Kidney epithelial cell (primary cell): ENCODE data around the gene KRT80. TPM values are rescaled to one million over a fixed set of nuclear protein-coding genes. Genes with fewer than 3 reads are reported as not detected.

Experiments used
- DNase-seq: peaks from one replicate; pipeline ENCODE4 v3.0.0-alpha.2; 2010; ENCODE audit warnings: low read depth
- H3K27me3 ChIP-seq: 2 replicates; pipeline ENCODE4 v1.6.0; 2011; ENCODE audit warnings: low read length; ENCODE audit not compliant: control insufficient read depth, insufficient read depth
- H3K36me3 ChIP-seq: 2 replicates; pipeline ENCODE4 v1.5.1; 2011; ENCODE audit warnings: low read length; ENCODE audit not compliant: control insufficient read depth, insufficient read depth
- H3K4me3 ChIP-seq: 2 replicates; pipeline ENCODE4 v1.5.1; 2011; ENCODE audit warnings: low read depth, mild to moderate bottlenecking, control low read depth, low read length
- CTCF ChIP-seq: IDR thresholded peaks from 2 replicates; pipeline ENCODE4 v1.5.1; 2011; ENCODE audit warnings: mild to moderate bottlenecking, moderate library complexity, low read length, control low read depth, inconsistent platforms; ENCODE audit not compliant: insufficient read depth, poor library complexity, severe bottlenecking
- total RNA-seq: library from RNA; depleted of rRNA; stranded (reverse); fragments of >200 nt; gene quantifications from 2 replicates; pipeline ENCODE4 v1.2.3, GENCODE V29; 2015

KRT80 gene
- total RNA-seq, 1 donor from 2014 or later, result 19.4 TPM

- H3K4me3 ChIP-seq, result no peak overlapping the region
- H3K36me3 ChIP-seq, result no peaks in the 10 kb centered on the region
- no peaks in the 10 kb centered on the region for H3K27me3 ChIP-seq
- no peak for DNase-seq
- TF ChIP-seq CTCF, result no peak
These were observed 9.4 kb downstream of the KRT80 start for GRCh38 chr12:52182384-52182783.

GRCh38 chr12:52181746-52182145 is 10.1 kb downstream of the KRT80 start:
- no peak for TF ChIP-seq CTCF
- Histone ChIP-seq H3K36me3 (no peaks in the 10 kb centered on the region), H3K27me3 (no peaks in the 10 kb centered on the region), H3K4me3 (no peak overlapping the region)
- DNase-seq, result no peak

GRCh38 chr12:52180971-52181628 is 10.7 kb downstream of the KRT80 start:
- Histone ChIP-seq H3K27me3 (no peaks in the 10 kb centered on the region), H3K4me3 (no peak overlapping the region), H3K36me3 (no peaks in the 10 kb centered on the region)
- TF ChIP-seq CTCF, result no peak
- DNase-seq, result no peak

- no peak for TF ChIP-seq CTCF
- no peaks in the 10 kb centered on the region for H3K36me3 ChIP-seq
- H3K4me3 ChIP-seq, result no peak overlapping the region
- H3K27me3 ChIP-seq, result no peaks in the 10 kb centered on the region
- no peak for DNase-seq
These were observed 12.3 kb downstream of the KRT80 start for GRCh38 chr12:52179396-52179973.

- no peaks in the 10 kb centered on the region for H3K36me3 ChIP-seq
- TF ChIP-seq CTCF, result no peak
- H3K27me3 ChIP-seq, result no peaks in the 10 kb centered on the region
- no peak for DNase-seq
- H3K4me3 ChIP-seq, result no peak overlapping the region
These were observed 12.8 kb downstream of the KRT80 start for GRCh38 chr12:52178984-52179383.

- Histone ChIP-seq H3K36me3 (no peaks in the 10 kb centered on the region), H3K4me3 (no peak overlapping the region), H3K27me3 (no peaks in the 10 kb centered on the region)
- DNase-seq, result no peak
- no peak for TF ChIP-seq CTCF
These were observed 13.4 kb downstream of the KRT80 start for GRCh38 chr12:52178443-52178842.
